ENCODE results near the gene PDCD2.
"Not testable (repeated sequence)": the region's sequence is repeated elsewhere in the genome, so short reads cannot be mapped to it uniquely, and the experiment has no call there.

PDCD2 gene

GRCh38 chr6:170532867-170533488 lies 51.5 kb downstream of the PDCD2 start:
- H3K36me3 Mint-ChIP-seq: peaks cover 32 to 40% of the 10 kb centered on the region in 2 donors
- ATAC-seq (replicated peaks) (no peak), DNase-seq (no peak)
- H3K4me1 Mint-ChIP-seq: no peaks in the 10 kb centered on the region
- H3K27ac Mint-ChIP-seq: no peak overlapping the region
- H3K4me3 Mint-ChIP-seq: no peak overlapping the region
- H3K9me3 Mint-ChIP-seq: no peaks in the 10 kb centered on the region
- H3K27me3 Mint-ChIP-seq: no peaks in the 10 kb centered on the region

- Mint-ChIP-seq H3K36me3 (peaks cover 14 to 18% of the 10 kb centered on the region in 2 donors), H3K27ac (no peak overlapping the region), H3K4me1 (no peaks in the 10 kb centered on the region), H3K9me3 (no peaks in the 10 kb centered on the region), H3K4me3 (no peak overlapping the region), H3K27me3 (peaks cover 0 to 5% of the 10 kb centered on the region in 2 donors)
- DNase-seq (peak; percentile 28), ATAC-seq (replicated peaks) (peak; percentile 71 to 78)
Measured at GRCh38 chr6:170529839-170530469, 54.5 kb downstream of the PDCD2 start.

GRCh38 chr6:170527995-170528394 lies 56.4 kb downstream of the PDCD2 start:
- not testable (repeated sequence) for ATAC-seq (replicated peaks); H3K9me3 Mint-ChIP-seq; H3K27ac Mint-ChIP-seq; DNase-seq; H3K36me3 Mint-ChIP-seq; H3K4me3 Mint-ChIP-seq; H3K27me3 Mint-ChIP-seq; H3K4me1 Mint-ChIP-seq

GRCh38 chr6:170525795-170526194 lies 58.6 kb downstream of the PDCD2 start:
- no peak for DNase-seq
- H3K4me3 Mint-ChIP-seq: no peak overlapping the region
- H3K4me1 Mint-ChIP-seq: no peaks in the 10 kb centered on the region
- no peaks in the 10 kb centered on the region for H3K9me3 Mint-ChIP-seq
- ATAC-seq (replicated peaks): no peak
- H3K27ac Mint-ChIP-seq: no peak overlapping the region
- peaks cover 4 to 11% of the 10 kb centered on the region in 2 donors for H3K27me3 Mint-ChIP-seq
- H3K36me3 Mint-ChIP-seq: peaks cover 7 to 9% of the 10 kb centered on the region in 2 donors
